ENCODE data around the gene USP48. TPM values are rescaled to one million over a fixed set of nuclear protein-coding genes. Genes with fewer than 3 reads are reported as not detected.
A peak's percentile ranks its signal among the peaks of the same experiment; 100 is the strongest.
"Not testable (repeated sequence)": the region's sequence is repeated elsewhere in the genome, so short reads cannot be mapped to it uniquely, and the experiment has no call there.

Gene USP48
- polyA plus RNA-seq, 1 donor: 94.3 TPM

GRCh38 chr1:21774835-21775549, 8.0 kb downstream of the USP48 start:
- no peak for DNase-seq

- DNase-seq: no peak
Measured at GRCh38 chr1:21773585-21773984, 9.4 kb downstream of the USP48 start.

GRCh38 chr1:21771672-21772071, 11.3 kb downstream of the USP48 start:
- DNase-seq: not testable (repeated sequence)

- not testable (repeated sequence) for DNase-seq
Measured at GRCh38 chr1:21770602-21771001, 12.3 kb downstream of the USP48 start.

GRCh38 chr1:21770201-21770600, 12.7 kb downstream of the USP48 start:
- no peak for DNase-seq

GRCh38 chr1:21767106-21767505, 15.8 kb downstream of the USP48 start:
- DNase-seq: not testable (repeated sequence)

GRCh38 chr1:21766210-21766609, 16.7 kb downstream of the USP48 start:
- no peak for DNase-seq

- peak; percentile 18 for DNase-seq
Measured at GRCh38 chr1:21764615-21765423, 18.1 kb downstream of the USP48 start.

- DNase-seq: no peak
Measured at GRCh38 chr1:21763694-21764419, 19.1 kb downstream of the USP48 start.

GRCh38 chr1:21763236-21763635, 19.7 kb downstream of the USP48 start:
- DNase-seq: no peak

- DNase-seq: no peak
Measured at GRCh38 chr1:21762022-21762404, 20.9 kb downstream of the USP48 start.

GRCh38 chr1:21761052-21761451, 21.9 kb downstream of the USP48 start:
- DNase-seq: no peak

GRCh38 chr1:21759818-21760217, 23.1 kb downstream of the USP48 start:
- DNase-seq: no peak

- DNase-seq: no peak
Measured at GRCh38 chr1:21759182-21759581, 23.8 kb downstream of the USP48 start.

- no peak for DNase-seq
Measured at GRCh38 chr1:21758614-21759013, 24.3 kb downstream of the USP48 start.

- DNase-seq: no peak
Measured at GRCh38 chr1:21756393-21757089, 26.4 kb downstream of the USP48 start.

GRCh38 chr1:21755067-21755466, 27.9 kb downstream of the USP48 start:
- no peak for DNase-seq

GRCh38 chr1:21754583-21754982, 28.4 kb downstream of the USP48 start:
- no peak for DNase-seq

GRCh38 chr1:21752186-21752585, 30.8 kb downstream of the USP48 start:
- DNase-seq: no peak

GRCh38 chr1:21751281-21751680, 31.7 kb downstream of the USP48 start:
- no peak for DNase-seq

GRCh38 chr1:21750841-21751240, 32.1 kb downstream of the USP48 start:
- no peak for DNase-seq

GRCh38 chr1:21749859-21750468, 33.0 kb downstream of the USP48 start:
- no peak for DNase-seq

All from left kidney (tissue), 2 donors.